ENCODE data around the gene ICOS.
"Not testable (repeated sequence)": the region's sequence is repeated elsewhere in the genome, so short reads cannot be mapped to it uniquely, and the experiment has no call there.

The ICOS gene

GRCh38 chr2:203918839-203919238 is 17.7 kb upstream of the ICOS start:
- no peak for DNase-seq

- DNase-seq = no peak
Observed at GRCh38 chr2:203925512-203926158, 10.9 kb upstream of the ICOS start.

DNA sequence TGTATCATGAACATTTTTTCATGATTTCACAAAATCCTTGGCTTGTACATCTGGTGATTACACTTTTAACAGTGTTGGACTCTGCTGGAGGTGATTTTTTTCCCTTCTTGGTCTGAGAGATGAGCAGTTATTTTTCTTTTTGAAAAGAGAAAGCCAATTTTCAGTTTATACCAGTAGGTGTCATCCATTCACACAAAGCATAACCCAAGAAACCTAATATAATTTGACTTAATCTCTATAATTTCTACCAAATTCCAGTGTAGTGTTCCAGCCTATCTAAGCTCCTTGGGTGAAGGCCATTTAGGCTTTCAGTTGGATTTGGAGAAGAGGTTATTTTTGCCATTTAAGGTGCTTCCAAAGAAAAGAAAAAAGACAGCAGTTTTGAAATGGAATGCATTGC is 7.7 kb upstream of the ICOS start:
- DNase-seq = no peak

GRCh38 chr2:203931262-203931661 is 5.3 kb upstream of the ICOS start:
- not testable (repeated sequence) for DNase-seq

- no peak for DNase-seq
Observed at GRCh38 chr2:203934041-203934492, 2.5 kb upstream of the ICOS start.

- no peak for DNase-seq
Observed at GRCh38 chr2:203934711-203935438, 1.7 kb upstream of the ICOS start.

- no peak for DNase-seq
Observed at GRCh38 chr2:203935568-203935967, 995 bp upstream of the ICOS start.

DNA sequence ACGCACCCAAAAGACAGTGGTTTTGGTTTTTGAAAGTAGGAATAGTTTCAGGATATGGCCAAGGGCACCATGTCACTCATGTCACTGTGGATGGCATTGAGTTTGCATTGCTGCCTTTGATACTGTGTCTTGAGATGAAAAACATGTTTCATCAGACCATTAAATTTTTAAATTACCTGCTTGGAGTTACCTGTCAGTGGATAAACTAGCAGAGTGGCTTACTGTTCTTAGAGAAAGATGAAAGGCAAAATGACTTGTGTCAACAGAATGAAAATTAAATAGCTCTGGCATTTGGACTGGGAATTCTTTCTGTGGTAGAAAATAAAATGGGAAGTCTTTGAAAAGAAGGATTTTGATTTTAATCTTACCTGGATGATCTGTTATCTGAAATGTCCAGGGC is 386 bp downstream of the ICOS start:
- no peak for DNase-seq

GRCh38 chr2:203937788-203938187 is 1.2 kb downstream of the ICOS start:
- DNase-seq = no peak

DNA sequence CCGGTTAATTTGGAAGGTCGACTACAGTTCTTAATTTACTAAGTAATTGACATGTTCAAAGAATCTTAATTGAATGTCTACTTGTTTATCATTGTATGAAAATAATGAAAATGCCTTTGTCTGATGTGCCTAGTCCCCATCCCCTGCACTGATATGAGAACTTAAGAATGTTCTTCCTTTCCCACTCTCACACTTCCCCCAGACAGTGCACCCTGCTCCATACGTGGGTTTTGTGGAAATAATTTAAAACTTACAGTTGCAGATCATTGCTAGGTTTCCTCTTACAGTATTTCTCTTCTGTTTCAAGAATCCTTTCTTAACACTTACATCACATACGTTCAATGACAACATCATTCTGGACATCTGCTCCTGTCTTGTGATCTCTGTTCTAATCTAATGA is 3.5 kb downstream of the ICOS start:
- DNase-seq = no peak

DNA sequence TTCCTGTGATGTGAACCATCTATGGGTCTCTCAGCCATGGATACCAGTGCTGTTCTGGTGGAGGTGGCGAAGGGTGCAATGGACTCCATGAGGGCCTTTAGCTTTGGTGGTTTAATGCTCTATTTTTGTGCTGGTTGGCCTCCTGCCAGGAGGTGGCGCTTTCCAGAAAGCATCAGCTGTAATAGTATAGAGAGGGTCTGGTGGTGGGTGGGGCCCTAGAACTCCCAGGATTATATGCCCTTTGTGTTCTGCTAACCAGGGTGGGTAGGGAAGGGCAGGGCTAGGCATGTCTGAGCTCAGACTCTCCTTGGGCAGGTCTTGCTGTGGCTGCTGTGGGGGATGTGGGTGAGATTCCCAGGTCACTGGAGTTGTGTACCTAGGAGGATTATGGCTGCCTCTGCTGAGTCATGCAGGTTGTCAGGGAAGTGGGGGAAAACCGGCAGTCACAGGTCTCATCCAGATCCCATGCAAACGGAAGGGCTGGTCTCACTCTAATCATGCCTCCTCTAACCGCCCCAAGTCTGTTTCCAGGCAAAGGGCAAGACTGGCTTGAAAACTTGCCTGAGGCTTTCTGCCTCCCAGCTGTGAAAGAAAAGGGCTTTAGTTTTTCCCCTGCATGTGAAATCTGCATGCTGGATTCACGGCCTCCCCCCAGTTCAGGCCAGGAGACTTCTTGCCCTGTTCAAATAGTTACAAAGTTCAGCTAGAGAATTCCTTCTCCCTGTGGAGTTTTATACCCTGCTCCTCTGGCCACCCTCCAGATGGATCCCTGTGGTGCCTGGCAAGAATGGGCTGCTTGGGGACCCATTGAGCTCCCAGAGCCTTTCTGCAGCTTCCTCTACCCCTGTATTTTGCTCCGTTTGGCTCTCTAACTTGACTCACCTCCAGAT is 7.2 kb downstream of the ICOS start:
- DNase-seq = not testable (repeated sequence)

DNA sequence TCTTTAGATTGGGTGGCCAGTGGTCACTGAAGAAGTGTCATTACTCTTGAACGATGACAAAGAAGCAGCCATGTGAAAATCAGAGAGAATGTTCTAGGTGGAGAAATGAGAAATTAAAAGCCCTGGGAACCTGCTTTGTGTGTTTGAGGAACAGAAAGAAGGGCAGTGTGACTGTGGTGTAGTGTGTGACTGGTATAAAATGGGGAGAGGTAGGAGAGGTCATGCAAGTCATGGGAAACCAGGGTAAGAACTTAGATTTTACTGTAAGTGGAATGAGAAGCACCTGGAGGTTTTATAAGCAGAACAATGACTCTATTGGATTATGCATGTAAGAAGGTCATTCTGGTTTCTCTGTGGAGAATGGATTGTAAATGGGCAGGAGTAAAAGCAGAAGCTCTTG is 12.2 kb downstream of the ICOS start:
- DNase-seq = no peak

GRCh38 chr2:203949228-203949627 is 12.7 kb downstream of the ICOS start:
- DNase-seq = no peak

DNA sequence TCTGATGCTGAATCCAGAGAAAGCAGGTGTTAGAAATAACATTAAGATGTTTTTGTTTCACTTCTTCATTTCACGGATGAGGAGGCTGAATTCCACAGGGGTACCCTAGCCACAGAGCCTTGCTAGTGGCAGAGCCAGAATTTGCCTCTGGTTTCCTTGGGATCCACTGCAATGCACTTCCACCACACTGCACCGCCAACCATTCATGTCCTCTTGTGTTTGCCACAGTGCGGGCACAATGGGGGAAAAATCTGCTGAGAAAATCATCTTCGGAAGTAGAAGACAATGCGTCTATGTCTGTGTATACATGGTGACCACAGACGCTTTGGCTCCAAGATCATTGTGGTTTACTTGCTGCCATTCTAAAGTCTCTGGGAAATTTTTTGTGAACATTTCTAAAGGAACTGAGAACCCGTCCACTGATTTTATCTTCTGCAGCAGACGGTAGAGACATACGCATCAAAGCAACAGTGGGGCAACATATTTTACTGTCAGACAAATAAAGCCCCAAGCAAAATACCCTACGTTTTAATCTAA is 14.9 kb downstream of the ICOS start:
- no peak for DNase-seq

- no peak for DNase-seq
Observed at GRCh38 chr2:203959265-203959664, 22.7 kb downstream of the ICOS start.

DNA sequence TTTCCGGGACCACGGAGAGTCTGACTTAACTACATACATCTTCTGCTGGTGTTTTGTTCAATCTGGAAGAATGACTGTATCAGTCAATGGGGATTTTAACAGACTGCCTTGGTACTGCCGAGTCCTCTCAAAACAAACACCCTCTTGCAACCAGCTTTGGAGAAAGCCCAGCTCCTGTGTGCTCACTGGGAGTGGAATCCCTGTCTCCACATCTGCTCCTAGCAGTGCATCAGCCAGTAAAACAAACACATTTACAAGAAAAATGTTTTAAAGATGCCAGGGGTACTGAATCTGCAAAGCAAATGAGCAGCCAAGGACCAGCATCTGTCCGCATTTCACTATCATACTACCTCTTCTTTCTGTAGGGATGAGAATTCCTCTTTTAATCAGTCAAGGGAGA is 23.1 kb downstream of the ICOS start:
- DNase-seq = no peak

DNA sequence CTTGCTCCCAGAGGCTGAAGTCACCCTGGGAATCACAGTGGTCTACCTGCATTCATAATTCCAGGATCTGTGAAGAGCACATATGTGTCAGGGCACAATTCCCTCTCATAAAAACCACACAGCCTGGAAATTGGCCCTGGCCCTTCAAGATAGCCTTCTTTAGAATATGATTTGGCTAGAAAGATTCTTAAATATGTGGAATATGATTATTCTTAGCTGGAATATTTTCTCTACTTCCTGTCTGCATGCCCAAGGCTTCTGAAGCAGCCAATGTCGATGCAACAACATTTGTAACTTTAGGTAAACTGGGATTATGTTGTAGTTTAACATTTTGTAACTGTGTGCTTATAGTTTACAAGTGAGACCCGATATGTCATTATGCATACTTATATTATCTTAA is 24.2 kb downstream of the ICOS start:
- DNase-seq = no peak

DNA sequence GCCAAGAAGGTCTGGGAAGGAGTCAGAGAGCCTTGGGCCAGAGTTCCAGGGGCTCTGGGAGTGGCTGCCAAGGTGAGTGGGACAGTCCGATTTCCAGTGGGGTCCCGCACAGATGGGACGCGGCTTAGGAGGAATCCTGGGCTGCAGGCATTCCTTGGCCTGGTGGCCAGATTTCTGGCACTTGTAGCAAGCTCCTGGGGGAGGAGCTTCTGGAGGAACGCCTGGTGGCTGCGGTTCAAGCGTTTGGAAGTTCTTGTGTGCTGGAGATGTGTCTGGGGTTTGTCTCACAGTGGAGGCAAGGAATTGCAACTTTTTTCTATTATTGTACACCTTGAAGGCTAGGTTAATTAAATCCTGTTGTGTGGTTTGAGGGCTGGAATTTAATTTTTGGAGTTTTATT is 28.6 kb downstream of the ICOS start:
- not testable (repeated sequence) for DNase-seq

DNA sequence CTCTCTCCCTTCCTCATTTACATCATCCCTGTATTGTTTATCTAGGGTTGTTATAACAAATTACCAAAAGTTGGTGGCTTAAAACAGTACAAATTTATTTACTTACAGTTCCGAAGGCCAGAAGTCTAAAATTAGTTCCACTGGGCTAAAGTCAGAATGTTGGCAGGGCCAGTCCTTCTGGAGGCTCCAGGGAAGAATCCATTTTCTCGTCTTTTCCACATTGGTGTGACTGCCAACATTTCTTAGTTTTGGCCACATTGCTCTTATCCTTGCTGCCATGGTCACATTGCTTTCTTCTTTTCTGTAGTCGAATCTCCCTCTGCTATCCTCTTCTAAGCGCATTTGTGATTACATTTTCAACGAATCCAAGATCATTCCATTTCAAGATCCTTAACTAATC is 34.7 kb downstream of the ICOS start:
- no peak for DNase-seq

DNA sequence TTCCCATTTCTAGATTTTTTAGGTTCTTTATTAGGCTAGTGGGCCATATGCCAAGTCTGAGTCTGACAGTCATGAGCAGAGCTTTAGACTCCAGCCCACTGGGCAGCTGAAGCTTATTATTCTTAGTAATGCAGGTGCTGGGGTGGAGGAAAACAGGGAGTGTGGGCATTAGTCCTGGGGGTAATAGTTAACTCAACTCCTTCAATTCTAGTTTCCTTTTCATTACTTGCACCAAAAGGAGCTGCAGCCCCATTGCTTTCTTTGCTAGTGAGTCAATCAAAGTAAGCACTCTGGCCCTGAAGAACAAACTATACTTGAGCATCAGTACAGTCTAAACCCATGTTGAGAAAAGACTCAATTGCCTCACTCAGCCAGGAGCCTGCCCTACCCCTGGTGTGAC is 35.5 kb downstream of the ICOS start:
- no peak for DNase-seq

- DNase-seq = no peak
Observed at GRCh38 chr2:203973000-203973399, 36.4 kb downstream of the ICOS start.

GRCh38 chr2:203973676-203974075 is 37.1 kb downstream of the ICOS start:
- no peak for DNase-seq

- no peak for DNase-seq
Observed at GRCh38 chr2:203975912-203976311, 39.3 kb downstream of the ICOS start.

Measured in NCI-H1092 (cell line).